Suprapubic skin (tissue), 4 donors: ENCODE data around the gene SYNE1. TPM values are rescaled to one million over a fixed set of nuclear protein-coding genes. Genes with fewer than 3 reads are reported as not detected.

ENCODE experiments used
- DNase-seq, 2 donors: peaks; one replicate each; pipeline ENCODE4 v3.0.0-alpha.2; 2019; ENCODE audit warnings: low spot score in 2 of 2
- H3K27ac ChIP-seq: fragments of 200-600 bp; sonication (generic); one replicate; pipeline ENCODE4 v1.5.1; 2019
- H3K27me3 ChIP-seq: fragments of 200-600 bp; sonication (generic); one replicate; pipeline ENCODE4 v1.5.1; 2019
- H3K36me3 ChIP-seq: fragments of 200-600 bp; sonication (generic); one replicate; pipeline ENCODE4 v1.5.1; 2019
- H3K4me1 ChIP-seq: fragments of 200-600 bp; sonication (generic); one replicate; pipeline ENCODE4 v1.5.1; 2019
- H3K4me3 ChIP-seq: fragments of 200-600 bp; sonication (generic); one replicate; pipeline ENCODE4 v1.5.1; 2019; ENCODE audit warnings: mild to moderate bottlenecking
- H3K9me3 ChIP-seq: fragments of 200-600 bp; sonication (generic); one replicate; pipeline ENCODE4 v1.5.1; 2019
- EP300 ChIP-seq: sonication (generic); formaldehyde crosslinking; IDR thresholded peaks from one replicate; pipeline ENCODE4 v1.6.1; 2017; ENCODE audit warnings: antibody characterized with exemption
- POLR2A ChIP-seq, 2 donors: fragments of 450-650 bp; IDR thresholded peaks; one replicate each; pipeline ENCODE4 v1.6.1; 2017; ENCODE audit warnings: antibody characterized with exemption in 2 of 2, mild to moderate bottlenecking in 2 of 2, moderate library complexity in 2 of 2
- POLR2AphosphoS5 ChIP-seq, 3 donors: sonication (generic); formaldehyde crosslinking; IDR thresholded peaks; one replicate each; pipeline ENCODE4 v1.6.1; 2017; ENCODE audit warnings: antibody characterized with exemption in 3 of 3
- WGBS: methylation state at CpG from one replicate; pipeline ENCODE4 v1.1.5; 2018; 5-methylcytosine and 5-hydroxymethylcytosine counted together
- total RNA-seq, 4 donors: library from RNA; depleted of rRNA; stranded (reverse); fragments of >200 nt; gene quantifications; one replicate each; pipeline ENCODE4 v1.1.0, GENCODE V29; 2016
- TF ChIP-seq, protein P1 (sequence below), 2 donors: fragments of 200-600 bp in 1 of 2; fragments of 450-650 bp in 1 of 2; sonication (generic) in 1 of 2; IDR thresholded peaks; one replicate each; pipeline ENCODE4 v1.5.1; 2016 to 2019; ENCODE audit warnings: antibody characterized with exemption in 2 of 2, mild to moderate bottlenecking in 1 of 2, moderate library complexity in 1 of 2

Gene SYNE1
- total RNA-seq, 4 donors from 2014 or later, result 105 to 184 (median 132) TPM

GRCh38 chr6:152236370-152237097, 400.6 kb downstream of the SYNE1 start:
- Histone ChIP-seq H3K9me3 (no peaks in the 10 kb centered on the region), H3K27ac (no peak overlapping the region), H3K4me3 (no peak overlapping the region), H3K36me3 (peaks cover 78% of the 10 kb centered on the region), H3K4me1 (no peaks in the 10 kb centered on the region), H3K27me3 (no peaks in the 10 kb centered on the region)
- 88% methylated on average over 8 of the region's 8 CpGs for WGBS
- TF ChIP-seq POLR2A (IDR thresholded peaks at IDR 0.05) (no peak), POLR2AphosphoS5 (IDR thresholded peaks at IDR 0.05) (no peak), EP300 (no peak)
- TF ChIP-seq, protein P1, sequence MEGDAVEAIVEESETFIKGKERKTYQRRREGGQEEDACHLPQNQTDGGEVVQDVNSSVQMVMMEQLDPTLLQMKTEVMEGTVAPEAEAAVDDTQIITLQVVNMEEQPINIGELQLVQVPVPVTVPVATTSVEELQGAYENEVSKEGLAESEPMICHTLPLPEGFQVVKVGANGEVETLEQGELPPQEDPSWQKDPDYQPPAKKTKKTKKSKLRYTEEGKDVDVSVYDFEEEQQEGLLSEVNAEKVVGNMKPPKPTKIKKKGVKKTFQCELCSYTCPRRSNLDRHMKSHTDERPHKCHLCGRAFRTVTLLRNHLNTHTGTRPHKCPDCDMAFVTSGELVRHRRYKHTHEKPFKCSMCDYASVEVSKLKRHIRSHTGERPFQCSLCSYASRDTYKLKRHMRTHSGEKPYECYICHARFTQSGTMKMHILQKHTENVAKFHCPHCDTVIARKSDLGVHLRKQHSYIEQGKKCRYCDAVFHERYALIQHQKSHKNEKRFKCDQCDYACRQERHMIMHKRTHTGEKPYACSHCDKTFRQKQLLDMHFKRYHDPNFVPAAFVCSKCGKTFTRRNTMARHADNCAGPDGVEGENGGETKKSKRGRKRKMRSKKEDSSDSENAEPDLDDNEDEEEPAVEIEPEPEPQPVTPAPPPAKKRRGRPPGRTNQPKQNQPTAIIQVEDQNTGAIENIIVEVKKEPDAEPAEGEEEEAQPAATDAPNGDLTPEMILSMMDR (IDR thresholded peaks at IDR 0.05), result no peak
- DNase-seq, result no peak

DNA sequence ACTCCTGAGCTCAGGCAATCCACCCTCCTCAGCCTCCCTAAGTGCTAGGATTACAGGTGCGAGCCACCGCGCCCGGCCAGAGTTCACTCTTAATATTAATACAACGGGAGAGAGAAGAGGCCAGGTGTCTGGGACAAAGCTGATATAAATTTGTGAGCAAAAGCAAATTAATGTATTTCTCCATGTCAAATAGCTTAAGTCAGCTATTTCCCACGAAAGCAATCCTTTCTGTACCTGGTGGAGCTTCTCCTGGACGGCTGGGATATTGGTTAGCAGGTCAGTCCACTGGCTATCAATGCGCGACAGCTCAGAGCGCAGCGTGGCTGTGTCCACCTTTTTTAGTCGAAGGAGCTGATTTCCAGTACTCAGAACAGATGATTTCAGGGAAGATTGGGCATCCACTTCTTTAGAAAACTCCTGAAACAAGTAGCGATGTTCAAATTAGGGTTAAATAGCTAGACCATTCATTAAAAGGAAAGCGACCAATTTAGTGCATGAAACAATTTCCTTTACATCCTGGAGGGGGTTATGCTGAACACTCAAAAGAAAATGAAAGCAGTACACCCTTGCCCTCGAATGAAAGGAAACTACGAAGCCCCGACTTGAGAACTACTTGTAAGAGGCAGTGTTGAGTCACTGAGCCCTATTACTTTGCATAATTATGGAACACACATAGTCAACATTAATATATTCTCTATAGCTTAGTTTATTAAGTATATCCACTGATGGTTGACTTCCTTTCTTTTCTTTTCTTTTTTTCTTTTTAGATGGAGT, 403.4 kb downstream of the SYNE1 start:
- no peaks in the 10 kb centered on the region for H3K9me3 ChIP-seq
- peaks cover 61% of the 10 kb centered on the region for H3K36me3 ChIP-seq
- H3K4me3 ChIP-seq, result no peak overlapping the region
- H3K27ac ChIP-seq, result no peak overlapping the region
- H3K4me1 ChIP-seq, result no peaks in the 10 kb centered on the region
- DNase-seq, result no peak
- no peaks in the 10 kb centered on the region for H3K27me3 ChIP-seq
- 88% methylated on average over 17 of the region's 17 CpGs for WGBS
- TF ChIP-seq POLR2AphosphoS5 (IDR thresholded peaks at IDR 0.05) (no peak), EP300 (no peak)
- TF ChIP-seq, protein P1 (IDR thresholded peaks at IDR 0.05), result no peak

DNA sequence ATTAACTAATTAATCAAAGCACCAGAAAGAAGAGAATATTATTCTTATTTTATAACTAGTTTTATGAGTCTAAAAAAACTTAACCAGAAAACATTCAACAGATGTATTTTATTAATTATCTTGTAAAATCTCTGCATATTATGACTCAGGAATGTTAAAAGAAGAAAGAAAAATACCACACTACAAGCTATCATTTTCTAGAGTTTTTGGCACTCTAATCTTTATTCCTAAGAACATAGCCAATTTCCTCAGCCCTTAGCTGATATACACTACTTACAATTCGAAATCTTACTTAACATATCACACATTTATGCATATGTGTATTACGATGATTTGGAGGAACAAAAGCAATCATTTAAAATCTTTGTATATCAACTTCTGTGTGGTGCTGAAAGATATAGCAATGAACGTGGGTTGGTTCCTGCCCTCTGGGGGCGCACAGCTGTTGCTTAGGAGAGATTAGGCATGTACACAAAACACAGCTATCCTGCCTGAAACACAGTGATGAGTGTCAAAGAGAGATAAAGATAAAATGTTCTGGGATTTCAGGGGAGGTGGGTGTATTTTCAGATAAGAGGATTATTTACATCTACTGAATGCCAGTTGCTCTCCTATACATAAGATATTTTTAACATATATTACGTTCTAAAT, 404.5 kb downstream of the SYNE1 start:
- Histone ChIP-seq H3K36me3 (peaks cover 50% of the 10 kb centered on the region), H3K27me3 (no peaks in the 10 kb centered on the region), H3K4me1 (no peaks in the 10 kb centered on the region), H3K27ac (no peak overlapping the region), H3K9me3 (no peaks in the 10 kb centered on the region), H3K4me3 (no peak overlapping the region)
- 42% methylated on average over 5 of the region's 5 CpGs for WGBS
- no peak for DNase-seq
- TF ChIP-seq, protein P1 (IDR thresholded peaks at IDR 0.05), result no peak
- no peak for TF ChIP-seq POLR2A (IDR thresholded peaks at IDR 0.05)
- TF ChIP-seq POLR2AphosphoS5 (IDR thresholded peaks at IDR 0.05), result no peak
- TF ChIP-seq EP300, result no peak

GRCh38 chr6:152229330-152229729, 407.8 kb downstream of the SYNE1 start:
- no peak for DNase-seq
- Histone ChIP-seq H3K27ac (no peak overlapping the region), H3K36me3 (peaks cover 25% of the 10 kb centered on the region), H3K9me3 (no peaks in the 10 kb centered on the region), H3K4me3 (no peak overlapping the region), H3K4me1 (no peaks in the 10 kb centered on the region), H3K27me3 (no peaks in the 10 kb centered on the region)
- WGBS, result 73% methylated on average over 4 of the region's 4 CpGs
- no peak for TF ChIP-seq EP300
- no peak for TF ChIP-seq POLR2A (IDR thresholded peaks at IDR 0.05)

DNA sequence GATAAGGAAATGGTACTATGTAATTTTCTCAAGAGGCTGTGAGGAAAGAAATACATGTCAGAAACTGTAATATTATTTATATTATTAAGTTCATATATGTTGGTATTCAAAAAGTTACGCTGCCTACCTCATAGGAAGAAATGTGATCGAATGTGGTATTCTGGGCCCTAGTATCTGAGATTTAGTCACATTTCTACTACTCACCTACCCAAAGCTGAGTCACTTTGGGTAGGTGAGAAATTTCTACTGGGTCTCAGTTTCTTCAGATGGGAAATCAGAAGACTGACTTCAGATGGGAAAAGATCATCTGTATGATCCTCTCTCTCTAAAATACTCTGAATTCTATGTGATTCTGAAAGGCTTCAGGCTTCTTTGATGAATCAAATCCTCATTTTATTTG, 411.0 kb downstream of the SYNE1 start:
- no peak for DNase-seq
- Histone ChIP-seq H3K27me3 (no peaks in the 10 kb centered on the region), H3K4me3 (no peak overlapping the region), H3K36me3 (peaks cover 35% of the 10 kb centered on the region), H3K27ac (no peak overlapping the region), H3K4me1 (no peaks in the 10 kb centered on the region), H3K9me3 (peaks cover 5% of the 10 kb centered on the region)
- TF ChIP-seq, protein P1 (IDR thresholded peaks at IDR 0.05), result no peak
- TF ChIP-seq EP300, result no peak
- 94% methylated on average over 2 of the region's 2 CpGs for WGBS
